ENCODE measurements around the gene RBM34.
A peak's percentile ranks its signal among the peaks of the same experiment; 100 is the strongest.

RBM34 gene

DNA sequence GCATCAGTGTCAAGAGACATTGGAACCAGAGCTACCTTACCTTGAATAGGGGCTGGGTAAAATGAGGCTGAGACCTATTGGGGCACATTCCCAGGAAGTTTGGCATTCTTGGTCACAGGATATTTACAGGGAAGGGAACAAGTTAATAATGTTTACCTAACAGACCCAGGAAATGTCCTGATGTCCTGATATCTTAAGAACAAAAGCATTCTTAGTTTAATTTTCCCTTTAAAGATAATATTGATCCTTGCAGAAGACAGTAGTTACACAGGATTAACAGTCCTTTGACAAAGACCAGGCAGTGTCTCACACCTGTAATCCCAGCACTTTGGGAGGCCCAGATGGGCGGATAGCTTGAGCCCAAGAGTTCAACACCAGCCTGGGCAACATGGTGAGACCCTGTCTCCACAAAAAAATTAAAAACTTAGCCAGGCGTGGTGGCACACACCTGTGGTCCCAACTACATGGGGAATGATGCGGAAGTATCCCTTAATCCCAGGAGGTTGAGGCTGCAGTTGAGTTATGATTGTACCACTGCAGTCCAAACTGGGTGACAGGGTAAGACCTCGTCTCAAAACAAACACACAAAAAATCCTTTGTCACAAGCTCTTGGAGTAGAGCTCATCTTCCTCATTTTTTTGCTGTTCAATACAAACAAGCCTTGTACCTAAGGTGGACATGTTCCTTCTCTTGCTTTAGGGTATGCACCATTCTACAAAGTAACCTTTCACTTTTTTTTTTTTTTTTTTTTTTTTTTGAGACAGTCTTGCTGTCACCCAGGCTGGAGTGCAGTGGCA is 31.1 kb downstream of the RBM34 start:
- no peak for DNase-seq (ENCODE audit: low read depth)
- TF ChIP-seq, protein P1, sequence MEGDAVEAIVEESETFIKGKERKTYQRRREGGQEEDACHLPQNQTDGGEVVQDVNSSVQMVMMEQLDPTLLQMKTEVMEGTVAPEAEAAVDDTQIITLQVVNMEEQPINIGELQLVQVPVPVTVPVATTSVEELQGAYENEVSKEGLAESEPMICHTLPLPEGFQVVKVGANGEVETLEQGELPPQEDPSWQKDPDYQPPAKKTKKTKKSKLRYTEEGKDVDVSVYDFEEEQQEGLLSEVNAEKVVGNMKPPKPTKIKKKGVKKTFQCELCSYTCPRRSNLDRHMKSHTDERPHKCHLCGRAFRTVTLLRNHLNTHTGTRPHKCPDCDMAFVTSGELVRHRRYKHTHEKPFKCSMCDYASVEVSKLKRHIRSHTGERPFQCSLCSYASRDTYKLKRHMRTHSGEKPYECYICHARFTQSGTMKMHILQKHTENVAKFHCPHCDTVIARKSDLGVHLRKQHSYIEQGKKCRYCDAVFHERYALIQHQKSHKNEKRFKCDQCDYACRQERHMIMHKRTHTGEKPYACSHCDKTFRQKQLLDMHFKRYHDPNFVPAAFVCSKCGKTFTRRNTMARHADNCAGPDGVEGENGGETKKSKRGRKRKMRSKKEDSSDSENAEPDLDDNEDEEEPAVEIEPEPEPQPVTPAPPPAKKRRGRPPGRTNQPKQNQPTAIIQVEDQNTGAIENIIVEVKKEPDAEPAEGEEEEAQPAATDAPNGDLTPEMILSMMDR (conservative IDR thresholded peaks at IDR 0.05; ENCODE audit: control insufficient read depth, insufficient read depth, low read depth, low read length): no peak

DNA sequence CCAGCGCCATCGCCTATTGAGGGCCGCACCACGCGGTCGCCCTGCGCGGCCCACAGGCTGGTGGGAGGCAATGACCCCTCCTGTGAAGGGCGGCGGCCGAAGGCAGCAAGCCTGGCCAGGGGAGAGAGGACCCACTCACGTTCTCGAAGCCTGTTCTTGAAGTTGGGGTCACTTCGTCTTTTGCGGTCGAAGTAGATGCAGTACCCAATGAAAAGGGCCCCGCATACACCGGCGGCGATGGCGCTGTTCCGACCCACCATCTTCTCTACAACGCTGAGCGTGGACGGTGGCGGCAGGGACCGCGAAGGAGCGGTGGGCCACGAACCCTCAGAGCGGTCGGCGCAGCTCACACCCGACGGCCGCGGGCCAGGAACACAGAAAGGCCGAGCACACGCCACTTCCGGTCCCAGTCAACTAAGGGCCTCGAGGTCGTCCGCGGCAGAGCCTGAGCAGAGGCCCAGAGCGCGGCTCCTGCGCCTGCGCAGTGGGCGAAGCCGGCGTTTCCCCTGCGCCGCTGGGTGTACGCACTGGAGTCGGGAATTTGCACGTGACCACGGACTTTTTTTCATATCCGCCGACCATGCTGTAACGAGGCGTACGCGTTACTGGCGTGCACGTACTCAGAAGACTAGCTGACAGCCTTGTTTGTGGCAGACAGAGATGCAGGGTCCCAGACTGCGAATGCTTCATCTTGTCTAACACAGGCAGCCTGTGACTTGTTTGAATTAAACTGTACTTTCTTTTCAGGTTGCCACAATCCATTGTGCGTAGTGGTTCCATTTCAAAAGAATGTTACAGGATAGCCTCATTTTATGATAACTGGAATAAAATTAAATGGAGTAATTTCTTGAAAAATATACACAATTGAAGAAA is 32.4 kb downstream of the RBM34 start, which contains the start of gene TOMM20:
Gene TOMM20, minus strand, starts transcription at position 382 of the 873 bp plus-strand sequence. Its CDS starts 122 bp downstream, at position 260.
- DNase-seq (ENCODE audit: low read depth): peak; percentile 98
- TF ChIP-seq, protein P1 (conservative IDR thresholded peaks at IDR 0.05; ENCODE audit: control insufficient read depth, insufficient read depth, low read depth, low read length): no peak
- peak within 1 kb of the TSS; percentile 98 for H3K4me3 ChIP-seq (ENCODE audit: control insufficient read depth, low read depth, low read length)

More for the DNA sequence above, 31.1 kb downstream of the RBM34 start:
- H3K4me3 ChIP-seq (ENCODE audit: control insufficient read depth, low read depth, low read length): no peak overlapping the region

DNA sequence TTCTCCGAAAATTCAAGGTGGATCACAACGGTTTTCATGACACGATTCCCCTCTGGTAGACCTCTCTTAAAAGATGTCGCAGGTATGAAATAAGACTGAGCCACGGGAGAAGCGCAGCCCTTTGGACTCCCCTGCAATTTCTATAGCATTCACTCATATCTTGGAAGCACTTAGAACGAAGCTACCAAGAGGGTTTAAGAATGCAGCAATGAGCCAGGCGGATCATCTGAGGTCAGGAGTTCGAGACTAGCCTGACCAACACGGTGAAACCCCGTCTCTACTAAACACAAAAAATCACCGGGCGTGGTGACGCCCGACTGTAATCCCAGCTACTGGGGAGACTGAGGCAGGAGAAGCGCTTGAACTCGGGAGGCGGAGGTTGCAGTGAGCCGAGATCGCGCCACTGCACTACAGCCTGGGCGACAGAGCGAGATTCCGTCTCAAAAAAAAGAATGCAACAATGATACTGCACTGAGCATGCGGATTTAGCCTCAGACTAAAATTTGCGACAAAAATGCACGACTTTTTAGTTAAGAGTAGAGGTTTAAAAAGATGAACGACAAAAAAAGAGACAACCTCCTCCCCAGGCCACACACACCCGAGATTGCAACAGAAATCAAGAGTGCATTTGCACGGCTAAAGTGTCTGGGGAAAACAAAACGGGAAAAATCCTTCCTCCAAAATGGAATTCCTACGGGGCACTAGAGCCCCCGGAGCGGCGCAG is 33.2 kb downstream of the RBM34 start:
- no peak for DNase-seq (ENCODE audit: low read depth)
- peak overlapping the region; percentile 98 for H3K4me3 ChIP-seq (ENCODE audit: control insufficient read depth, low read depth, low read length)
- TF ChIP-seq, protein P1 (conservative IDR thresholded peaks at IDR 0.05; ENCODE audit: control insufficient read depth, insufficient read depth, low read depth, low read length): no peak

DNA sequence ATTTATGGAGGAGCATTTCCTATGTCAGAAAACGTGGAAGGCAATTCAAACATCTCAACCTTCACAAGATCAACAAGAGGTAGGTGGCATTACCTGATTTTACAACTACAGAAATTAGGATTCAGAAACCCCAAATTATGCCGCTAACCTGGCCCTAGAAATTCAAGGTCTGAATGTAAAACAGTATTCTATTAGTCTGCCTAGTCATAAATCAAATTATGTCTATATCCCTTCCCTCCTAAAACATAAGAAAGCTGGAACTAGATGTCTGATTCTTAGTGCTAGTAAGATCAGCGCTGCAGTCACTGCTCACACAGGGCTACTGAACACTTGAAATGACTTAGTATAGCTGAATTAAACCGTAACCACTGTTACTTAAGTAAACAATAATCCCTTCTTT is 33.8 kb downstream of the RBM34 start:
- TF ChIP-seq, protein P1 (conservative IDR thresholded peaks at IDR 0.05; ENCODE audit: control insufficient read depth, insufficient read depth, low read depth, low read length): no peak
- DNase-seq (ENCODE audit: low read depth): no peak
- H3K4me3 ChIP-seq (ENCODE audit: control insufficient read depth, low read depth, low read length): peak overlapping the region; percentile 98

DNA sequence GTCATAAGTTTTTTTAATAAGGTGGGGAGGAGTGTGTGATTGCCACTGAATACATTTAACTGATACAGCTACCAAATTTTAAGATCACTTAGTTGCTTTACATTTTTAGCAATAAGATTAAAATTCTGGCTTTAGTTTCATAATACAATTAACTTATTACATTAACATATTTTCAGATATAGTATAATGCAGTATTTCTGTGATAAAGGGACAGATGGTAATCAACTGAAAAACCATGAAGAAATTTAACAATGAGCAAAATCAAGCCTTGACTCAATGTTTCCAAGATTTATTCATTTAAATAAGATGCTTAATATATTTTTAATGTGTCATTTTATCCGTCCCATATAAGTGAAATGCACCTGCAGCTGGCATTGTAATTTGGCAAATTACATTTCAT is 36.4 kb downstream of the RBM34 start:
- no peak for DNase-seq (ENCODE audit: low read depth)
- TF ChIP-seq, protein P1 (conservative IDR thresholded peaks at IDR 0.05; ENCODE audit: control insufficient read depth, insufficient read depth, low read depth, low read length): no peak
- no peak overlapping the region for H3K4me3 ChIP-seq (ENCODE audit: control insufficient read depth, low read depth, low read length)

DNA sequence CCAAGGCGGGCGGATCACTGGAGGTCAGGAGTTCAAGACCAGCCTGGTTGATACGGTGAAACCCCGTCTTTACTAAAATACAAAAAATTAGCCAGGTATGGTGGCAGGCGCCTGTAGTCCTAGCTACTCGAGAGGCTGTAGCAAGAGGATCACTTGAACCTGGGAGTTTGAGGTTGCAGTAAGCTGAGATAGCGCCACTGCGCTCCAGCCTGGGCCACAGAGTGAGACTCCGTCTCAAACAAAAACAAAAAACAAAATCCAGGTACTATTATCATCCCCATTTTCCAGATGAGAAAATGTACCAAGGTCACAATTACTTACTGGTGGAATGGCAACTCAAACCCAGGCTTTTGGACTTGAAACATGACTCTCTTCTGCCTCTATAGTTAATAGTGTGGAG is 36.9 kb downstream of the RBM34 start:
- no peak for DNase-seq (ENCODE audit: low read depth)
- H3K4me3 ChIP-seq (ENCODE audit: control insufficient read depth, low read depth, low read length): no peak overlapping the region
- TF ChIP-seq, protein P1 (conservative IDR thresholded peaks at IDR 0.05; ENCODE audit: control insufficient read depth, insufficient read depth, low read depth, low read length): no peak
